Activated CD8-positive, alpha-beta memory T cell treated with anti-CD3 and anti-CD28 coated beads, Interleukin-2, amount 50 U/mL, for 48 hours (primary cell): ENCODE measurements around the gene SHOC1.
"Not testable (repeated sequence)": the region's sequence is repeated elsewhere in the genome, so short reads cannot be mapped to it uniquely, and the experiment has no call there.

Source experiments
- DNase-seq: peaks from one replicate; pipeline ENCODE4 v3.0.0-alpha.2; 2020

SHOC1 gene

GRCh38 chr9:111804636-111805035 is 9.9 kb upstream of the SHOC1 start:
- no peak for DNase-seq

DNA sequence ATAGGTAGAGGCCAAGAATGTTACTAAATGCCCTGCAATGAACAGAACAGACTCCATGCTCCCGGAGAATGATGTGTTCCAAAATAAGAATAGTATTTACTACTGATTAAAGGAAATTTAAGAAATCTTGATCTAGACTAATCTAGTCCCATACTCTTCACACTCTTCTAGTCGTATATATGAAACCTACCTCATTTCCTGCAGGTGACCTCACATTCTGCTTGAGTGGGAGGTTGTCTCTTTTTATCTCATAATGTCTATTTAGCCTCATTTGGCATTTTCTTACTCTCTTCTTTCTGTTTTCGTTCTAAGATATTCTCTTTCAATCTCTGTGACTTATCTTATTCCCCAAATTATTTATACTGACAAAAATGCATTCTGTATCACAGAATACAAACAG is 9.2 kb upstream of the SHOC1 start:
- DNase-seq: no peak

GRCh38 chr9:111799915-111800526 is 5.3 kb upstream of the SHOC1 start:
- DNase-seq: no peak

DNA sequence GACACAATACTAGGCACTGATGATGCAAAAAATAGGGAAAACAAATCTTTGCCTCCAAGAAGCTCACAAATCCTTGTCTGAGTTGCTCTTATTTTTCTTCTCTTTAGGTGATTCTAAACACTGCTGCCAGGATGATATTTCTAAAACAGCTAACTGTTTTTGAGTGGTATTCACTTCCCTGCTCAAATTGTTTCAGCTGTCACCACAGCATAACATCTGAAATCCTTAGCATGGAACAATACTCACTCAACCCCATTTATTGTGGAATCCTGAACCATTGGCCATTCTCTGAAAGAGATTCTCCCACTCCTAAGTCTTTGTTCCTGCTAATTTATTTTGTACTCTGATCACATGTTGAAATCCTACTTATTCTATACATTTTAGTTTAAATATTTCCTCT is 4.8 kb upstream of the SHOC1 start:
- DNase-seq: no peak

DNA sequence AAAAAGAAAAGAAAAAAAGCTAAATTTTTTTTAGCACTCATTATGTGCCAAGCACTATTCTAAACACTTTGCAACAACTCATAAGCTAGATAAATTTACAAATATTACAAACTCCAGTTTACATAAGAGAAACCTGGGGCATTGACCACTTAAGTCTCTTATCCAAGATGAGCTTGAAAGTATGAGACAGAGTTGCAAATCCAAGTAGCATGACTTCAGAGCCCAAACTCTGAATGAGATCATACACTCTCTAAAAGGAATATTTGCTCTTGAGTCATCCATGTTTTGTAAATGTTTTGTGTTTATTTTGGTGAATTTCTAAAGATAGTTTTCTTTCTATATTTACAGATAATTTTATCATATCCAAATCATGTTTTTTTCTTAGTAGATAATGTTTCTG is 4.0 kb upstream of the SHOC1 start:
- DNase-seq: no peak

DNA sequence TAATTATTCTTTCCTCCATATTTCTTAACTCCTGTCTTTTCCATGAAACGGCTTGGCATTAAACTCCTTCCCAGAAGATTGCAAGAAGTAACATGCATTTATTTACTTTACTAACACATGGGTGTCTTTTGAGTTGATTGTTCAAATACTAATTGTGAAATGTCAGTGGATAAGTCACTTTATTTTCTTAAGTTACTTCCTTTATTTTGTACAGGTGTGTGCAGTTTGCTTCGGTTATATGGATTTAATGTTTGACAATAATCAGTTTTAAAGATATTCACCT is 761 bp upstream of the SHOC1 start:
- DNase-seq: no peak

DNA sequence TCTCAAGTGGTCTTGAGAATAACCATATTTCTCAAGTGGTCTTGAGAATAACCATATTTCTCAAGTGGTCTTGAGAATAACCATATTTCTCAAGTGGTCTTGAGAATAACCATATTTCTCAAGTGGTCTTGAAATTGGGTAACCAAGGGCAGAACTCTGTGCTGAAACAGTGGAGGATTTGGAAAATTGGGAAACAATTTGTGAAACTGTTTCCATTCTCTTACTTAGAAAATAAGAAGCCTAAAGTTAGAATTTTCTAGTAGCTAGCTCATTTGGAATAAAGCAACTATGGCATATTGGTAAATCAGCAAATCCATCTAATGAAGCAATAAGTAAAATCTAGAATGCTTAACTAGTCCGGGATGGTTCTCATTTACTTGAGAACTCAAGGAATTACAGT is 2.9 kb downstream of the SHOC1 start:
- DNase-seq: not testable (repeated sequence)

DNA sequence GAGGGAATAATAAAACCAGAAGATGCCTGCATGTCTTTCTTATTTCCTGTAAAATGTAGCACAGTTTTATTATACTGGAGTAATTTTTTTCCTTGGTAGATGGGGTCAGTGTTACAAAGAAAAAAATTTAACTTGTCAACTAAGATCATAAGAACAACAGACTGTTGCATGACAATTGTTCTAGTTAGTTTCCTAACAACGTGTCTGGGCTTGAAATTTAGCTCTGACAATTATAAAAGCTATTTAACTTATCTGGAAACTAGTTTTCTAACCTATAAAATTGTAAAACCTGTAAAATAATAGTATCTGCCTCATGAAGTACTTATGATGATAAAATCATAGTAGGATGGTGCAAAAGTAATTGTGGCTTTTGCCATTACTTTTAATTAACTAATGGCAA is 4.9 kb downstream of the SHOC1 start:
- DNase-seq: no peak

- DNase-seq: no peak
Measured at GRCh38 chr9:111783857-111784256, 10.9 kb downstream of the SHOC1 start.

- DNase-seq: no peak
Measured at GRCh38 chr9:111783424-111783823, 11.3 kb downstream of the SHOC1 start.

- DNase-seq: no peak
Measured at GRCh38 chr9:111766066-111766465, 28.7 kb downstream of the SHOC1 start.

DNA sequence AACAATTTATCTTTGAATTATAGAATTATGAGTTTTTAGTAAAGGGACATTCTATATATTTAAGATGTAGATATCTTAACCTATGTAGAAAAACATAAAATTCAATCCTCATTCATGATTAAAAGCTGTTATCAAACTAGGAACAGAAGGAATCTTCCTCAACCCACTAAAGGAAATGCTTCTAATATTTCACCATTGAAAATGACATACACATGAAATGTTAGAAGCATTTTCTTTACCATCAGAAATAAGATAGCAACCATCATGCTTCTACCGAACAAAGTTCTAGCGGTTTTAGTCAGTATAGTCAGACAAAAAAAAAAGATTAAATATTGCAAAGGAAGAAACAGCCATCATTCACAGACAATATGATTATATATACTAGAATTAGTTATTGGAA is 32.2 kb downstream of the SHOC1 start:
- DNase-seq: no peak

DNA sequence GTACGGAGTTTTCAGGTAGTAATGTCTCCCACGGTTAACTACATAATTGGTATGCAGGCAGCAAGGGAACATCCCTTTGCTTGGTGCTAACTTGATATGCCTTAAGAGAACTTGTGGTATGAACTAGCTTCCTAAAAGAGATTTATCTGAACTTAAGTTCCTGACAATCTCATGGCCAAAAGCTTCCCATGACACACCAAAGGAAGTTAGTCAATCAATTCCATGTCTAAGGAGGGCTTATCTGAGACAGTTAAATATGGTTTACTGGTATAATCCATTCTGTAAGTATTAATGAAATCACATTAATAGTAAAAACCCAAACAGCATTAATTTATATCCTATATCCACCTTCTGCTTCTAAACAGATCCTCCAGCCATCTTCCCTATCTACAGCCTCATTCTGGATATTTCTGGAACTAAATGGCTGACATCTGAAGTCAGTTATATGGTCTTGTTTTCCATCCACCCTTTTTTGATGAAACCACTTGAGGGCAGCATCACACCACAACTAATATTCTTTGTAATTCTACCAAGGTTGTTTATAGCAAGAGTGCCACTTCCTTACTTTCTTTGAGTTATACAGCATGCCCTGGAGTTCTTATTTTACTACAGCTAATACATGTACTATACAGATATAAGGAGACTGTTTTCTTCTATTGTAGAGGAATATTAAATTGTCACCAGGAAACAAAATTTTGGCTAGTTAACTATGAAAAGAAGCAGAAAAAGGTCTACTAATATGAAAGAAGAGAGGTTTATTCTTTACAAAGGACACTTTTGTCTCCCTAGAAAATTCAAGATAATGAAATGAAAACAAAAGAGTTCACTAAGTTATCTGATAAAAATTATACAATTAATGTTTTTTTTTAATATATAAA is 34.7 kb downstream of the SHOC1 start:
- DNase-seq: no peak

- DNase-seq: no peak
Measured at GRCh38 chr9:111754800-111755199, 39.9 kb downstream of the SHOC1 start.

GRCh38 chr9:111752455-111752854 is 42.3 kb downstream of the SHOC1 start:
- DNase-seq: no peak
